GM11168 (cell line): Measurements from ENCODE around the gene ARHGAP24.

Source experiments
- in situ Hi-C: fragments of 300-500 bp; cut with MboI; formaldehyde crosslinking; loops from one replicate; pipeline ENCODE4 v1.12.0; 2022; ENCODE audit warnings: low sequenced_read_pairs; ENCODE audit not compliant: unreplicated experiment

Gene ARHGAP24

DNA sequence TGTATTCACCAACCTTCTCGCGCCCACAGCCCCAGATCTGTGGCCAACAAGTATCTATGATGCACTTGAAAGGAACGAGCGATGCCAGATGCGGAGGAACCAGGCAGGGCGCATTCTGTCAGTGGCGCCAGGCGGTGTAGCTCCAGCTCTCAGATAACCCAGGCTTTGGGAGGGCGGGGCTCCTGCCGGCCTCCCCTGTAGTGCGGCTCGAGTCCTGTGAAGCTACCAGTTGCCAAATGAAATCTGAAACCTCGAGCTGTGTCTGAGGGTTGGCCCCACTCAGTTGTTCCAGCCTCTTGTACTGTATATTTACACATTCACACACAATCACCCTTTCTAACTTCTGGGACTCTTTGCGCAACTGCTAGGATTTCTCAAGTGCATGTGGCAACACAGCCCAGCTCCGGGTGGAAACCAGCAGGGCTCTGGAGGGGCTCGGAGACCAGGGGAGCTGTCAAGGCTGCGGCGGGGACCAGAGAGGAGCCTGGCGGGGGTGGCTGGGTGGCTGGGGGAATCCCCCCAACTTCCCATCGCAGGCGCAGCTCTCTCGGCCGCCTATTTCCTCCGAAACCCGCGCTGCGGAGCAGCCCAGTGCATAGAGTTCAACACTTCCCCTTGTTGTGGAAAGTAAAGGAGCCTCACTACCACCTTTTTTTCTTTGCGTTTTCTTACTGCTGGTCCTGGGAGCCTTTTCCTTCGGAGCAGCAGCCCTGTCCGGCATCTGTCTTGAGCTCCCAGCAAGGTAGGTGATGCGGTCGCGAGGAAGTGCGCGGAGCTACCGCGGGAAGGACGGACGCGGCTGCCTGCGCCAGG is at the start of gene ARHGAP24:
Gene ARHGAP24 (plus strand): TSS at position 333 of the 813 bp plus-strand sequence.
- in situ Hi-C loops = no loop called here

DNA sequence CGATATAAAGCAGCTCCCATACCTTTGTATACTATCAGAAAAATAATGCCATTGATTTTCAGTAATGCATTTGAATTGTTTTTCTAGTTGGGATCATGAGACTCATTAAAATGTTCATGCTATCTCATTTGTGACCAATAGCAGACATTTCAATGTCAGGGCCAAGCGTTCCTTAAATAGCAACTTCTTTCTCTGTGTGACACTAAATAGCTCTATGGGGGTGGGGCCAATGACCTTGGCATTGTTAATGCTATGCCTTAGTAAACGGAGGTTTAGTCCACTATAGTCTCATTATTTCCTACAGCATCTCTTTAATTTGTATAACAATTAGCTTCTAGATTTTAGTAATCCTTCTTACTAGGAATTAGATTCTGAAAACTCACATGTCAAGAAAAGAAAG is 48.6 kb upstream of the ARHGAP24 start:
- in situ Hi-C loops = no loop called here

DNA sequence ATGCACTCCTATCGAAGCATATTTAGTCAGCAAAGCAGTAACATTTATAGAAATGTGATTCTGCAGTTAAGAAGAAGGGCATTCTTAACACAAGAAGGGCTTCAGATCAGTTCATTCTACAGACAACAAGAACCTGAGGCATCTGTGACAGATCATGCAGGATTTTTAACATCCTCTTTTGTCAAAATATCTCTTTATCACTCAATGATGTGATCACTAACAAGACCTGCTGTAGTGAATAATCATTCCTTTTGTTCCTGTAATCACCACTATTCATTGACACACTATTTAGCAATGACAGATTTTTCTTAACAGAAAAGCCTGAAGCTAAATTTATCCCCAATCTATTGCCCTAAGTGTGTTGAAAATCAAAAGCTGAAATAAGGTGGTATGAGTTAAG is 47.8 kb upstream of the ARHGAP24 start:
- in situ Hi-C loops = no loop called here

DNA sequence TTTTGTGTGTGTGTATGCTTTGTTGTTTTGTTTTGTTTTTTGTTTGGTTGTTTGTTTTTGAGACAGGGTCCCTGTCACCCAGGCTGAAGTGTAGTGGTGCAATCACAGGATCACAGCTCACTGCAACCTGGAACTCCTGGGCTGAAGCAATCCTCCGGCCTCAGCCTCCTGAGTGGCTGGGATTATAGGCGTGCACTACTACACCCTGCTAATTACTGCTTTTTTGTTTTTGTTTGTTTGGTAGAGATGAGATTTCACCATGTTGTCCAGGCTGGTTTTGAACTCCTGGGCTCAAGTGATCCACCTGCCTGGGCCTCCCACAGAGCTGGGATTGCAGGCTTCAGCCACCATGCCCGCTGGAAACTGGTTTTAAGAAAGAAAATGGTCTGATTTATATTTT is 44.7 kb upstream of the ARHGAP24 start:
- in situ Hi-C loops = no loop called here

DNA sequence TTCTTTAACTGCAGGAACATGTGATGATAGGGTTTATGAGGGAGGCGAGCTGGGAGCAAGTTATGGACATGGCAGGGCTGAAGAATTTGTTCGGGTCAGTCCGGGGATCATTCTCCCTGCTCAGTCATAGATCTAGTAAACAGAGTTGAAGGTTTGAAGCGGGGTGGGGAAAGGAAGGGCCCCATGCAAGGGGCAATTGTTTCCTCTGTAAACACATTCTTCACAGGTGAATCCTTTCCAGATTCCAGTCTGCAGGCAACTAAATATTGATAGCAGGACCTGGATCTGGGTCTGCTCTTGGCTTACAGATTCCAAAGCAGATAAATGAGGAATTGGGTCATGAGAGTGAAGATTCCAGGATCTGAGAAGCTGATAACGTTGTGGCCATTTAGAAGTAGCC is 44.3 kb upstream of the ARHGAP24 start:
- in situ Hi-C loops = no loop called here

DNA sequence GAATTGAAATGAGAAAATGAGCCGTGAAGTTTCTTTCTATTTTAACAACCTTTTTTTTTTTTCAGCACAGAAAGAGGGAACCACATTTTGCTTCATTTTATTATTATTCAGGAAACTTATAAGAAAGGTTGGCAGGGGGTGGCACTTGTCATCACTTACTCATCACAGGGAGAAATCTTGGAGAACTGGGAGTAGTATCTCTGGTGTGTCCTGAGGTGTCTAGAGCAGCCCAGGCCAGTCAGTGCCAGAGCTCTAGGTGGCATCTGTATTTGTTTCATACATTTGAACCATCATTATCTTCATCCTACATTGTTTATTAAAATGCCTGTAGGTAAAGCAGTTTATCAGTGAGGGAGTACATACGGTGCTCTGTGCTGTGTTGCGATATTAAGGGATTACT is 43.8 kb upstream of the ARHGAP24 start:
- in situ Hi-C loops = no loop called here

DNA sequence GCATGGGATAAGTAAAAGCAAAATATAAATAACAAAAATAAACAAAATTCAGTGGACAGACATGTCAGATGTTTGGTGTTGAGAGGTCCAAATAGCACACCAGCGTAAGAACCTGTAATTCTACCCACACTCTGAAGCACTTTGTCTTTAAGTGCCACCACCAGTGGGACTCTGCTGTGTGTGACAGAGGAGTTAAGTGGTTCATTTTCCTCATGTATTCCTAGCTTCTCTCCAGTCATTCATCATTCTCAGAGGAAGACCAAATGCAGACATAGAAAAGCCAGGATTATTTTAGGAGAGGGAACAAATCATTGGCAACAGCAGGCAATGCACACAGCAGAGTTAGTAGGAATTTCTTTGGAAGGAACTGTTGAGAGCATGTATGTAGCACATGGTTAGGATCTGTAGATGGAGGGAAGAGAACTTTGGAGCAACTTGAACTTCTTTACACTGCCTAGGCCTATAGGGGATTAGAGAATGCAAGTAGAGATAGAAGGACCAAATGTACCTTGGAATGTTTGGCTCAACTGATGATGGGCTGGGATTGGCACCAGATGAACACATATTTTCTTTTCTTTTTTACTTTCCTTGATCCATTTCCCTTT is 43.0 kb upstream of the ARHGAP24 start:
- in situ Hi-C loops = no loop called here

DNA sequence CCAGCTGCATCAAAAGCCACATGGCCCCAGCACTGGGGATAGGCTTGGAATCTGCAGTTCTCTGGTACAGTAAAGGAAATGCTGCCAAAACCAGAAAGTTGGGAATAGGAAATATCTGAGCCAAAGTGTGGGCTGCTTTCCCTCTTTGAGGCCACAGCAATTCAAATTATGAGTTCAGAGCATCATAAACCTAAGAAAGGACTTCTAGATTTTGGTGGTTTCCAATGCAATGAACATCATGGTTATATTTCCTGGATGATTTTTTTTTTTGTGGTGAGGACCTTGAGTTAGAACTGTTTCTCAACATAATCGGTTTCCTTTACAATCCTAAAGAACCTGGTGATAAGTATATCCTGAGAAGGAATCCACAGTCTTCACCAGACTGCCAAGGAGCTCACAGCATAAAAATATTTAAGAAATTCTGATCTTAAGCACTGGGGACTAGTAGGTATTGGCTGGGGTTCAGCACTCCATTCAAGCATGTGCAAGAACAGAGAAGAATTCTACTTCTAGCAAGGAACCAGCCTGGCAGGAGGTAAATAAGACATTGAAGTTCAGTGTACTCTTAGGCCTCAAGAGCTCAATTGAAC is 29.8 kb upstream of the ARHGAP24 start:
- in situ Hi-C loops = no loop called here

DNA sequence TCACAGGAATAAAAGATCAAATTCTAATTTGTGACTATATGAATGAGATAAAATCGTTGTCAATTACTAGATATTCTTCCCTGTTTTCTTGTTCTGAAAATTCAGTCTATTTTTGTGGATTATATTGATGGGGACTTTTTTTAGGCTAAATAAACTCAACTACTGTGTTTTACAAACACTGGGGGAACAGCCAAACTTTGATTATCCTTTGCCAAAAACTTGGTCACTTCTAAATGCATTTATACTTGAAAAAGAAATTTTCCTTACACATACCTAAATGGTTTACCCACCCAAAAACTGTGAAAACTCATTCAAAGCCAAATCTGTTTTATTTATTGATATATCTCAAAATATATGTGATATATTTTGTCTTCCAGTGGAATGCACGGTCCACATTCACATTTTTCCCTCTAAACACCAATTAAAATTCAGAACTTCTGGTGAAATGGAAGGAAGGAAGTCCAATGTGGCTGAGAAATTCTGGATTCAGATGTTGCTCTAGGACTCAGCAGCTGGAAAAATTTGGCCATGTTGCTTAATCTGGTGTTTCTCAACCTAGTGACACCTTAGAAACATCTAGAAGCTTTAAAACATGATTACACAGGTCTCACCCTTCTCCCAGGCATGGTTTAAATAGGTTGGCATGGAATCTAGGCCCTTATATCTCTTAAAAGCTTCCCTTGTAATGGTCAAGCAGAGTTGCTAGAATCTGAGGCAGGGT is 28.6 kb upstream of the ARHGAP24 start:
- in situ Hi-C loops = no loop called here

DNA sequence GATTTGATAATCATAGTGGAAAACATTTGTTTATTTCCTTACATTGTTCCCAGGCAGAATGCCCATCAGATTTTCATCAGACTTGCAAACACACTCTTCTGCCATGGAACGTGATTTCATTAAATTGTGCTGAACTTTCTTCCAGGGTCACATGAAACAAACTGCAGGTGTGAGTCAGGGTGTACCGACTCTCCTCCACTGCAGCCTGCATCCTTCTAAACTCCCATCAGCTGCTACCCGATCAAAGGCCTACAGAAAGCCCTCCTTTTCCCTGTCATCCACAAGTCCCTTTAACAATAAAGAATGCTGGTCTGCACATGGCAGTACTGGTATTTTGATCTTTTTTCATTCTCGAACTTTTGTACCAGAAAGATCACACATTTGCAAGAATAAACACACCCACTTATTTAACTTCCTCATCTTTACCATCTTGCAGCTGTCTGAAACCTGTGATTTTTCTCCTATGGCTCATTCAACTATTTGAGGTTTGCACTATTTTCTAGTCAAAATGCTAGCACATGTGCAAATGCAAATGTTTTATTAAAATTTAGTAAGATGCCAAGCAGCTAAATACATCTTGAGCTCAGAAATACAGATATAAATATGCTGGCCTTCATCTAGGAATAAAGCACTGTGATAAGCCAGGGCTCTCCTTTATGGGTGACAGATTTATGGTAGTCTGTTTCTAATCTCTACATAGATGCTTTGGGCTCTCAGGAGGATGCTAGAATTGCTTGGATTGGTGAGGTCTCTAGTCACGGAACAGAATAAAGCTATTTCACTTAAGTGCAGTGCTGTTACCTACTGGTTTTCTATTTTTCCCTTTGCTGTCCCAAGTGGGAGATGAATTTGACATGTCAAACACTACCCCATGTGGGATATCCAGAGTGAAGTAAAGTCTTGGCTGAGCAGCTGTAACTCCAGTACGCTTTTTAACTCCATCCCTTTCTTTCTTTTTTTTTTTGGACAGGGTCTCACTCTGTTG is 25.8 kb upstream of the ARHGAP24 start:
- in situ Hi-C loops = no loop called here

DNA sequence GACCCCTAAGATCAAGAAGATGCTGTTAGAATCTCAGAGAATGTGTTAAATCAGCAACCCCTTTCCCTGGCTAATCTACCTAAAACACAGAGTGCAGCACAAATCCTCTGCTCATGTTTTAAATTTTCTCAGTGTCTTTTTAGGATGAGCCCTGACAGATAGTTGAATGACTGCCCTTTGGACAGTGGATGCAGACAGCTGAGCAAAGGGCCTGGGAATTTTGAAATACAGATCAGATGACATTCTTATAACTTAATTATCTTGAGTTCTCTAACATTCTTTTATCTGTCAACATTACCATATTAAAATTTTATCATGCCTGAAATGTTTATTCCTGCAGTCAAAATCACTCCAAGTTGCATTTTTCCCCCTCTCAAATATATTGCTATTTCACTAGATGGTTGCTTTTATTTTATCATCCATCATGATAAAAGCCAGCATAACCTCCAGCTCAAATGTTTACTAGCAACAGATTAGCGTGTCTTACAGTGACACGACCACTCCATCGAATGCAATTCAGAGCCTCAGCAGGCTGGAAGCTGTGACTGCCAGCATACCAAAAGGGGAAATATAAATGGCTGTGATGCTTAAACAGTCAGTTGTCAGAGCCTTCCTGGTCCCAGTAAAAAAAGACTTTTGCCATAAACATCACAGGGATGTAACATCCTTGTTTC is 22.8 kb upstream of the ARHGAP24 start:
- in situ Hi-C loops = no loop called here

DNA sequence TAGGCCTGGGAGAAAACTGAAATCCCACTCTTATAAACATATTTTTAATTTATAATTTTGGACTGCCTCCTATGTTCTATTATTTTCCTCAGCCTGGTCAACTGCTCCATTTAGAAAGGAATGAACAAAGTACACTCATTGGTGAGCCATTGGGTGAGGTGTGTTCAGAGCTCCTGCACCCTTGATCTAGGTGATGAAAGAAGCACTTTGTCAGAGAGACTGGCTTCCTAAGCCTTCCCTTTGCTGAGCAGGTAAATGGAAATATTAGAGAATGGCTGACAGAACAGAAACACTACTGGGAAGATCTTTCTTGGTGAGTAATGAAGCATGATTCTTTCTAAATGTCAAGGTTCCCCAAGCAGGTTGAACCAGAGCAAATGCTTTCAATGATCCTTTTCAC is 19.0 kb upstream of the ARHGAP24 start:
- in situ Hi-C loops = no loop called here

DNA sequence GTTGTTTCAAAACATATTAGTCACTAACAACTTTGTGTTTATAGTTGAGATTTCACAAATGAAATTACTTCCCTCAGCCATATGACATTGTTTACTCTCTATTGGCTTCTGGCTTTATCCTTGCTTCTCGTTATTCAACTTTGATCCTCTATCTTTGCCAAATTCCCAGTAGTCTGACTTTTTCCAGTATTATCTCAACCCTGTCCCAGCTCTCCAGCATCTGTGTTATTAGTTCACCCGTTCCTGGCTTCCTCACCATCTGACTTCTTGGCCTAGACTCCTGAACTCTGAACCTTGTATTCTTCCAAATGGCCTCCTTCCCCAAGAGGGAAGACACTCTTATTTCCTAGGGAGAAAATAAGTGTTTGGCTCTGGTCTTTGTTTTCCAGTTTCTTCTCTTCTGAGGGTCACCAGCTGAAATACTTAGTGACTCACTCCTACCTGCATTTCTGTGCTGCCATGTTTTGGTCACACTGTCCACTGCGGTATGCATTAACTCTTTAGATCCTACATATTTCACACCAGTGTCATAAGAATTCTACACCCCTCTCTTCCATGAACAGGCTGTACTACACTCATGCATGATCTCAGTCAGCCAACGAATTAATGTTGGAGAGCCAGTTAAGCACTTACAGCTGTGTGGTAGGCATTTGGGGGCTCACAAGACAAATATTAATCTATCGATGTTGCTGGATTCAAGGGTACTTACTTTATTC is 17.0 kb upstream of the ARHGAP24 start:
- in situ Hi-C loops = no loop called here

DNA sequence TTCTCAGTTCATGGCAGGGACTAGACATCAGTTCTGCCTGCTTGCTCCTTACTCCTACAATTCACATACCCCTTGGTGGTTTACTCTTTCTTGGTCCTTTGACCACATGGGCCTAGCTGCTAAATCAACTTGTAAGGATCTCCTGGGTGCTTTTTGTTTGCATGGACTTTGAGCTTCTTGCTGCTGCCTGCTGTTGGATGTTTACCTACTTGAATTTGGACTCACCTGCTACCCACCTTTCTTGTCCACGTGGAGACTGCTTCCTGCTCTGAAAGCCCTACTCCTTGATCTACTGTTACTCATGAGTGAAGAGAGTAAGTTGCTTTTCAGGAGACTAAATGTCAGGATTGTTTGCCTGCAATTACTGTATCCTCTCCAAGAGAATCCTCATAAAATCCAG is 15.2 kb upstream of the ARHGAP24 start:
- in situ Hi-C loops = no loop called here

DNA sequence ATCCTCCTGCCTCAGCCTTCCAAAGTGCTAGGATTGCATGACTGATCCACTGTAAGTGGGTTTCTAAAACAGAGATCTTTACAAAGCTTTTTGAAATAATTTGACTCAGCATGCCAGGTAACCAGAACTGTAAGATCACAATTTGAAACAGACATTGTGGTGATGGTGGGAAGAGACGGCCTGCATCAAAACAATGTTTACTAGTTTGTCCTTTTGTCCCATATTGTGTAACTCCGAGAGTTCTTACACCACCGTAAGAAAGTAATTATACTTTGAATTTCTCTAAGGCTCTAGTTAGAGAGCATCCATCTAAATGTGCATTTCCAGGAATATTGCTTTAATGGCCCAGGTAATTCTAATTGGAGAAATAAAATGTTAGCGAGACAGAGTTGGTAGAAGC is 594 bp upstream of the ARHGAP24 start:
- in situ Hi-C loops = no loop called here

DNA sequence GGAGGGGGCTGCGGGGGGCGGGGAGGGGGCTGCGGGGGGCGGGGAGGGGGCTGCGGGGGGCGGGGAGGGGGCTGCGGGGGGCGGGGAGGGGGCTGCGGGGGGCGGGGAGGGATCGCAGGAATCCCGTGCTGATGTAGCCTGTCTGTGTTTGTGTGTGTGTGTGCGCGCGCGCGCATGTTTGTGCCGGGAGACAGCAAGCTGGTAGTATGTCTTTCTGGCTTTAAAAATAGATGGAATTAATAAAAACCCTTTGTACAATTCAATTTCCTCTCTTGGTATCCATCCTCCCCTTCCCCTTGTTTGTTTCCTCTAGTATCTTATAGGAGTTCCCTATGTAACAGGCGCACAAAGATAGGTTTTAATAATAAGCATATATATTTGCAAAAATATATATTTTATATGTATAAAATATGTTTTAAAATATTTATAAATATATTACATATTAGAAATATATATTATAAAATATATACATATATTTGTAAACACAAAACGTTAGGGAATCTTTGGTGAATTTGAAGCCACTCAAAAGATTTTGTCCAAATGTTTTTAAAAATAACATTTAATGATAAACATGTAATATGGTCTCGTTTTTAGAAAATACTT is 782 bp downstream of the ARHGAP24 start:
- in situ Hi-C loops = no loop called here

DNA sequence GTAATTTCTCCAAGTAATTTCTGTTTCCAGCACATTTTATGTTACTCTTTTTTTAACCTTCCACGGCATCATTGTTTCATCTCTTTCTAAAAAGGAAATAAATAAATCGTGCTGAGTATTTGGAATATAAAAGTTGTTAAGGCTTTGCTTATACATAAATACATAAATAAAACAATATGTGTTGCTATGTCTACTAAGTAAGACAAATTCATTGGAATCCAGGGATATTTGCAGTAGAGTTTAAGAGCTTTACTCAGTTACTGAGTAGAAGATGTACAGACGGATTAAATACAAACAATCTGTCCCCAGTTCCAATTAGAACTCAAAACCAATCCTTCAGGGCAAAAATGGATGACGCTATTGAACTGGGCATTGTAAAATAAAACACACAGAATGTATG is 1.4 kb downstream of the ARHGAP24 start:
- in situ Hi-C loops = no loop called here

DNA sequence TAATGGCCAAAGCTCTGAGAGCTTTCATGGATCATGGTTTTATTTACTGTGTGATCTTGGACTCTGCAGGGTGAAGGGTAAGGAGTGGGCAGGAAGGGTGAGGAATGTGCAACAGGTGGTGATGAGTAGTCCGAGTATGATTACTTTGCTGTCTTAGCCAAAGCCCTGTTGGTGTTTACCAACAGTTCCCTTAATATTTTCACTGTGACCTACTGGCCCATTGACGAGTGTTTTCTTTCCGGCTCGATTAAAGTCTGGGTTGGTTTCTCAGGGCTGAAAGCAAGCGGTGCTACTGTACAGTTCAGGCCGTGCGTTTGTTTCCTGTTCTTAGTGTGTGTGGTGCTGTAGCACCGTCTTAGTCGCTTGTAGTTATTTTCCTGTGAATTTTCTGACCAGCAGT is 2.6 kb downstream of the ARHGAP24 start:
- in situ Hi-C loops = no loop called here
